Body of pancreas (tissue), 4 donors: ENCODE measurements around the gene THSD7B. TPM values are rescaled to one million over a fixed set of nuclear protein-coding genes. Genes with fewer than 3 reads are reported as not detected.

Source experiments
- ATAC-seq: fragments of 150-250 bp; one replicate; pipeline ENCODE4 v1.9.1; 2016
- DNase-seq, 4 donors: peaks; one replicate each; pipeline ENCODE4 v3.0.0-alpha.2; 2019
- H3K27ac ChIP-seq, 4 donors: fragments of 200-600 bp; sonication (generic); 1 replicate in 3 of 4; 2 replicates in 1 of 4; pipeline versions ENCODE4 v1.5.1 to v1.6.1; 2016 to 2019; ENCODE audit warnings: mild to moderate bottlenecking in 1 of 4, mixed read lengths in 1 of 4, moderate library complexity in 1 of 4
- H3K27me3 ChIP-seq, 2 donors: fragments of 200-600 bp; sonication (generic); one replicate each; pipeline ENCODE4 v1.6.0; 2016; ENCODE audit warnings: mild to moderate bottlenecking in 1 of 2
- H3K36me3 ChIP-seq, 2 donors: fragments of 200-600 bp; sonication (generic); replicated peaks in 1 of 2; 2 replicates each; pipeline ENCODE4 v1.5.1; 2016; ENCODE audit warnings: low read depth in 2 of 2; ENCODE audit not compliant: insufficient read depth in 1 of 2
- H3K4me1 ChIP-seq: fragments of 200-600 bp; sonication (generic); one replicate; pipeline ENCODE4 v1.6.0; 2016
- H3K4me3 ChIP-seq, 2 donors: fragments of 200-600 bp; sonication (generic); 1 replicate in 1 of 2; 2 replicates in 1 of 2; pipeline ENCODE4 v1.5.1; 2016 to 2019
- H3K9me3 ChIP-seq, 3 donors: fragments of 200-600 bp; sonication (generic); 1 replicate in 2 of 3; 2 replicates in 1 of 3; pipeline ENCODE4 v1.5.1; 2016
- POLR2A ChIP-seq, 3 donors: fragments of 450-650 bp; IDR thresholded peaks; one replicate each; pipeline ENCODE4 v1.6.1; 2016; ENCODE audit warnings: antibody characterized with exemption in 3 of 3, mild to moderate bottlenecking in 2 of 3
- WGBS, 2 donors: methylation state at CpG; one replicate each; pipeline ENCODE4 v1.1.5; 2017; 5-methylcytosine and 5-hydroxymethylcytosine counted together
- intact Hi-C: fragments of 100-400 bp; cut with DNase I; formaldehyde crosslinking; loops from one replicate; pipeline ENCODE4 v1.15.1; 2023
- total RNA-seq, 2 donors: library from RNA; depleted of rRNA; stranded (reverse); fragments of >200 nt; gene quantifications; one replicate each; pipeline ENCODE4 v1.1.0, GENCODE V29; 2016
- TF ChIP-seq, protein P1 (sequence below), 7 experiments: fragments of 450-650 bp in 4 of 7; fragments of 200-600 bp in 3 of 7; sonication (generic) in 3 of 7; IDR thresholded peaks; one replicate each; pipeline ENCODE4 v1.5.1; 2016 to 2019; ENCODE audit warnings: antibody characterized with exemption in 7 of 7

Gene THSD7B
- total RNA-seq, 2 donors from 2014 or later, result 0.26 to 0.33 TPM

DNA sequence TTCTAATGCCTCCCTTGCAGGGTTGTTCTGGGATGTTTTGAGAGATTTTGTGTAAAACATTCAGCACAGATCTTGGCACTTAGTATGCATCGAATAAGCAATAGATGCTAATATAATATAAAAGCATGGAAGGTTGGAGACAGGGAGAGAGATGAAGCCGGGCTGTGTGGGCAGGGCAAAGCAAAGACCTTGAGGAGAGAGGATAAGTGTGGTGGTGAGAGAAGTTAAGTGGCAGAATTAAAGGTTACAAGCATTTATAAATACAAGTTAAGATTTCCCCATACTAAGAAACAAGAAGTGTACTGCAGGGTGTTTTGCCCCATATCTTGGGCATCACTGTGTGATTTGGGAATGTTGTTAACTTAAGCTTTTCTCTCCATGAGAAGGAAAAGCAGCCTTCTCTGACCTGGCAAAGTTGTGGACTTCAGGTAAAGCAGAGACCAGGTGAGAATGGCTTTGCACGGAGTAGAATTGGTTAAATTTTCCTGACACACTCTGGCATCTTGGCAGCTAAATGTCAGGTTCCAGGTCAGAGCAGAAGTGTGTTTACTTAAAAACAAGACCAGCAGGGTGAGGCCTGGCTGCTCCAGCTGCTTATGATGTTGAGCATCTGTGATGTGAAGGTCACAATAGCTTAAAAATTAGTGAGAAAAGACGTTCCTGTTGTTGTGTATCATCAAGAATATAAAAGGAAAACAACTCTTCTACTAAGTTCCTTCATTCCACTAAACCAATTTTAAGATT lies 910.4 kb downstream of the THSD7B start:
- H3K9me3 ChIP-seq, result no peaks in the 10 kb centered on the region
- ATAC-seq, result no peak
- intact Hi-C loops, result no loop called here
- WGBS, 2 donors, result 37 to 42% methylated on average over 4 of the region's 4 CpGs
- TF ChIP-seq POLR2A (IDR thresholded peaks at IDR 0.05), result no peak
- TF ChIP-seq, protein P1, sequence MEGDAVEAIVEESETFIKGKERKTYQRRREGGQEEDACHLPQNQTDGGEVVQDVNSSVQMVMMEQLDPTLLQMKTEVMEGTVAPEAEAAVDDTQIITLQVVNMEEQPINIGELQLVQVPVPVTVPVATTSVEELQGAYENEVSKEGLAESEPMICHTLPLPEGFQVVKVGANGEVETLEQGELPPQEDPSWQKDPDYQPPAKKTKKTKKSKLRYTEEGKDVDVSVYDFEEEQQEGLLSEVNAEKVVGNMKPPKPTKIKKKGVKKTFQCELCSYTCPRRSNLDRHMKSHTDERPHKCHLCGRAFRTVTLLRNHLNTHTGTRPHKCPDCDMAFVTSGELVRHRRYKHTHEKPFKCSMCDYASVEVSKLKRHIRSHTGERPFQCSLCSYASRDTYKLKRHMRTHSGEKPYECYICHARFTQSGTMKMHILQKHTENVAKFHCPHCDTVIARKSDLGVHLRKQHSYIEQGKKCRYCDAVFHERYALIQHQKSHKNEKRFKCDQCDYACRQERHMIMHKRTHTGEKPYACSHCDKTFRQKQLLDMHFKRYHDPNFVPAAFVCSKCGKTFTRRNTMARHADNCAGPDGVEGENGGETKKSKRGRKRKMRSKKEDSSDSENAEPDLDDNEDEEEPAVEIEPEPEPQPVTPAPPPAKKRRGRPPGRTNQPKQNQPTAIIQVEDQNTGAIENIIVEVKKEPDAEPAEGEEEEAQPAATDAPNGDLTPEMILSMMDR (IDR thresholded peaks at IDR 0.05), result no peak
- no peak for DNase-seq
- H3K4me1 ChIP-seq, result no peaks in the 10 kb centered on the region
- H3K36me3 ChIP-seq, result no peaks in the 10 kb centered on the region
- no peak overlapping the region for H3K4me3 ChIP-seq
- no peaks in the 10 kb centered on the region for H3K27me3 ChIP-seq
- no peak overlapping the region for H3K27ac ChIP-seq

DNA sequence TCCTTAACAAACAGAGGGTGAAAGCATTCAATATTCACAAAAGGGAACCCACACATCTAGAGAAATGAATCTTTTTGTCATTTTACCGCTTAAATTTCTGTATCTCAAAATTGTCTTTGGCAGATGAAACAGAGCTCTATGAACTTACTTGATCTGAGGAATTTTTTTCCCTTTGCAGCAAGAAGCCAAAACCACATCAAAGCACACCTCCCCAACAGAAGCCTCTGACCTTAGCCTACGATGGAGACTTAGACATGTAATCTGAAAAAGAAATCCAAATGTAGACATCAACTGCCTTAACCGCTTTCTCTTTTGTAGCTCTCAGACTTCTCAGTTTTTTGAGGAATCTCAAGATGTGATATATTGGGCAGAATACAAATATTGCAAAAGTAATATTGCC lies 911.0 kb downstream of the THSD7B start:
- 61 to 69% methylated on average over 3 of the region's 3 CpGs for WGBS, 2 donors
- H3K27ac ChIP-seq, result no peak overlapping the region
- TF ChIP-seq, protein P1 (IDR thresholded peaks at IDR 0.05), result no peak
- TF ChIP-seq POLR2A (IDR thresholded peaks at IDR 0.05), result no peak

DNA sequence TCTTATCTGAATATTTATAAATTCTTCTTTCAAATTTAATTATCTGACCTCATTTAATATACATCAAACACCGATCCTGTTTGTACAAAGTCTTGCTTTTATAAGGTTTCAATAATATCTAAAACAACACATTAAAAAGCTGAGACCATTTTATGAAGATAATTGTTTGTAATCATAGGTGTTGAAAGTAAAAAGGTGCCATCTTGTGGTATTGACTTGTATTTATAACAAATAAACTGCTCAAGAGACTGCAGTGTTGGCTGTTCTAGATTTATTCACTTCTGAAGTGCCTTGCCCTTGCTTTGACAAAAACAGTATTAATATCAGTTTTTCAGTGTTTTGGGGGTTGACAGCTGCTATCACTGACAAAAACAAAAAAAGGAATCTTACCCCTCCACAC lies 912.1 kb downstream of the THSD7B start:
- Histone ChIP-seq H3K9me3 (no peaks in the 10 kb centered on the region), H3K27me3 (no peaks in the 10 kb centered on the region), H3K36me3 (no peaks in the 10 kb centered on the region), H3K4me1 (no peaks in the 10 kb centered on the region), H3K27ac (no peak overlapping the region), H3K4me3 (no peak overlapping the region)
- no peak for TF ChIP-seq POLR2A (IDR thresholded peaks at IDR 0.05)
- TF ChIP-seq, protein P1 (IDR thresholded peaks at IDR 0.05), result no peak
- no peak for DNase-seq
- no peak for ATAC-seq
- WGBS, 2 donors, result 58 to 67% methylated on average over 1 of the region's 1 CpG
- intact Hi-C loops, result no loop called here

More for the DNA sequence above, 911.0 kb downstream of the THSD7B start:
- Histone ChIP-seq H3K9me3 (no peaks in the 10 kb centered on the region), H3K4me3 (no peak overlapping the region), H3K27me3 (no peaks in the 10 kb centered on the region), H3K36me3 (no peaks in the 10 kb centered on the region), H3K4me1 (no peaks in the 10 kb centered on the region)
- ATAC-seq (no peak), DNase-seq (no peak)
- intact Hi-C loops, result no loop called here

DNA sequence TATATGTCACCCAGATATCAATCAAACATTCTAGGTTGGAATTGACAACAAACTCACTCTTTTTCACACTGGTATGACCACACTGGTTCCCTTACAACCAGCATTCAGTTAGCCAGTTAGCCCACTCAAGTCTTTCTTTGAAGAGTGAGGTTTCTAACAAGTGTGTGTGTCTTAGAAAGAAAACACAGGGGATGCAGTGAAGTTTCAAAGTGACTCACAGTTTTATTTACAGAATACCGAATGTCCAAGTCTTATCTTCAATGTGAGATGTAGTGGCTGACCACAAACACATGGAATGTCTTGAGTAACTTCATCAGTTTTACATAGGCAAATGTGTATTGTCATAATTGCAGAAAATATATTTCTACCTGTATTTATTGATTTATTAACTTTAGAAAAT lies 924.2 kb downstream of the THSD7B start:
- 6 to 44% methylated on average over 1 of the region's 1 CpG for WGBS, 2 donors
- Histone ChIP-seq H3K9me3 (no peaks in the 10 kb centered on the region), H3K4me1 (no peaks in the 10 kb centered on the region), H3K36me3 (no peaks in the 10 kb centered on the region), H3K4me3 (no peak overlapping the region), H3K27me3 (no peaks in the 10 kb centered on the region), H3K27ac (no peak overlapping the region)
- intact Hi-C loops, result no loop called here
- no peak for ATAC-seq
- DNase-seq, result no peak
- TF ChIP-seq, protein P1 (IDR thresholded peaks at IDR 0.05), result no peak
- TF ChIP-seq POLR2A (IDR thresholded peaks at IDR 0.05), result no peak

DNA sequence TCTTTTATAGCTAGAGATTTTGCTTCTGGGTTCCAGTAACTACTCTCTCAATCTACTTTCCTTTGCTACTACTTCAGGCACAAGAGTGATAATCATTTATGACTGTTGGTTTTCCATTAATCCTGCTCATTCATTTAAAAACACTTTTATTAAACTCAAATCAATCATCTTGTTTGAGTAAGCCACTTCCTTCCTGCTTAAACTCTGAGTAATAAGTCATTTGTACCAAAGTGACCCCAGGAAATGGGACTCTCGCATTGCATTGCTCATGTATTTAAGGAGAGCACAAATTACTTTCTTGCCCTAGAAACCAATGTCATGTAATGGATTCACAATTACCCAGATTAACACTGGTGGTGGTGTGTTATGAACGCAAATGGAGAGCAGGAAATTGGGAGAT lies 928.2 kb downstream of the THSD7B start:
- Histone ChIP-seq H3K4me1 (no peaks in the 10 kb centered on the region), H3K27ac (no peak overlapping the region), H3K4me3 (no peak overlapping the region), H3K27me3 (no peaks in the 10 kb centered on the region), H3K36me3 (no peaks in the 10 kb centered on the region), H3K9me3 (no peaks in the 10 kb centered on the region)
- intact Hi-C loops, result no loop called here
- DNase-seq (no peak), ATAC-seq (no peak)
- TF ChIP-seq, protein P1 (IDR thresholded peaks at IDR 0.05), result no peak
- no peak for TF ChIP-seq POLR2A (IDR thresholded peaks at IDR 0.05)
- 4 to 6% methylated on average over 2 of the region's 2 CpGs for WGBS, 2 donors
